NK-92 (cell line): ENCODE data around the gene WWOX.

Source experiments
- DNase-seq: peaks from one replicate; lab custom pipeline; 2025; ENCODE audit not compliant: unreplicated experiment; lab: John Stamatoyannopoulos, UW

WWOX gene

DNA sequence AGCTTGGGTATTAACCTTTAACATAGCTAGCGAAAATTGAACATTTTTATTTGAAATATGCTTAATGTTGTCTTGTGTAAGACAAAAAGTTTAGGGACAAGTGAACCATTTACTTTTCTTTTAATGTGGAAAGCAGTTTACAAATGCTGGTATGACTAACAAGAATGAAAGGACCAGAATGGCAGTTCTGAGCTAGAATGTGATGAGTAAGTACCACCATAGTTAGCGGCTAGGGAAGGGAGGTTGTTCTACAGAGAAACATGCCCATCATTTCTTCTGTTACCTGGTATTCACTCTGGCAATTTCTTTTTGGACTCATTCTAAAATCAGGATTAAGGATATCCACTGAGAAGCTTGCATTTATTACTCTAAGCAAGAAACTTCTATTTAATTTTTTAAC is 121.1 kb downstream of the WWOX start:
- no peak for DNase-seq

DNA sequence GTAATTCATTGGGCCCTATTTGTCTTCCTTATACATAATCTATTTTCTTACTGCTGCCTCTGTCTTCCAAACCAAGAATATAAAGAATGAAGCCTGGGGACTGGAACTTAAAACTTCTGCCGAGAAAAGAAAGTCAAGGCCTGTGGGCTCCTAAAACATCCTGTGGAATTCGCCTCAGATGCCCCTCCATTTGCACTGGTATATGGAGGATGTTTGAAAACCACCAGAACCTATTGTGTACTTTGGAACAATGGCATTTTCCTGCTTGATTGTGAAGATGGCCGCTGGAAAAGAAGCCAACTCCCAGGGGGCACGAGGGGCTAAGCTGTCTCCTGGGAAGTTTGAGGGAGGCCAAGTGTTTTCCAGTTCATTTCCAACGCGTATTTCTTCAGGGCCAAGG is 122.4 kb downstream of the WWOX start:
- DNase-seq, result no peak

- DNase-seq, result no peak
Measured at GRCh38 chr16:78224342-78224741, 124.9 kb downstream of the WWOX start.

- no peak for DNase-seq
Measured at GRCh38 chr16:78225919-78226318, 126.5 kb downstream of the WWOX start.

DNA sequence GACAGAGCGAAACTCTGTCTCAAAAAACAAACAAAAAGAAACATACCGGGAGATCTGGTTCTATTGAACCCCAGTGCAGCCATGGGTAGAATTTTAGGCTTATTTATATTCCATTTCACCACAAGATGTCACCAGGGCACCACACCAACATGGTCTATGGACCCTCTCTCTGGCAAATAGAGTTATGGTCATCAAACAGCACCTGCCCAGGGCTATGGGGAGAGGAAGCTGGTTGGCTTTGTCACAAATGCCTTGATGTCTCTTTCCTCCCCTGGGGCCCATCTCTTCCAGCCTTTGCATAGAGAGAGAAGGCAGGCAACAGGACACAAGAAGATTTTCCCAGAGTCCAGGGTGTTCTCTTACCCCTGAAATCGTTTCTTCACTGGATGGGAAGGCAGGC is 128.4 kb downstream of the WWOX start:
- DNase-seq, result no peak

DNA sequence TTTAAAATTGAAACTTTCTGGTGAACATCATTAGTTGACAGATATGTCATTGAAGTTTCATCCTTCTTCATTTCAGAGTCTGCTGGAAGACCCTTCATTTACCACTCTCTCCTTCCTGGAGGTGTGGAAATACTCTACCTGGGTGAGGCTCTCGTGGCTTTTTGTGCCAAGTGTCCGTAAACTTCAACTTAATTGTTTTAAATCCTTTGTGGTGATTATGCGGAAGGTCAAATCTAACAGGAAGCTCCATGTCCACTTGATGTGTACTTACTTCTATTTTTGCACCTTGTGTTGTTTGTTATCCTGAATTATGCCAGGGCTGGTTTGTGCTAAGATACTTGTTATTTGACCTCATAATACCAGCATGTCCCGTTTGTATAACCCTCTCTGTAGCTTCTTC is 129.2 kb downstream of the WWOX start:
- no peak for DNase-seq

DNA sequence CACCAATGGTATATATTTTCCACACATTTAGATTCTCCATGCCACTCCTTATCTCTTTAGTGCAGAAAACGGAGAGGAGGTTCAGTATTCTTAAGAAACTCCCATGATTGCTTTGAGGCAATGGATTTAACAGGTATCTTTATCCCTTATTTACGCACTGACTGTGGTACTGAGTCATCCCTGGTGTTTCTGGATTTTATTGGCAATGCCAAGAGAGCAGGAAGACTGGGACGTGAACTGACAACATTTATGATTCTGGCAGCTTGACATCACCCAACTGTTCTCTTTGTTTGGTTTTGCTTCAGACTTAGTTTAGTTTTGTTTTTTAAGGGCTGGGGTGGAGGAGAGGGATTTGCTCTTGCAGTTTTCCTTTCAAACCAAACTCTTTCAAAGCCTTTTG is 131.4 kb downstream of the WWOX start:
- no peak for DNase-seq

DNA sequence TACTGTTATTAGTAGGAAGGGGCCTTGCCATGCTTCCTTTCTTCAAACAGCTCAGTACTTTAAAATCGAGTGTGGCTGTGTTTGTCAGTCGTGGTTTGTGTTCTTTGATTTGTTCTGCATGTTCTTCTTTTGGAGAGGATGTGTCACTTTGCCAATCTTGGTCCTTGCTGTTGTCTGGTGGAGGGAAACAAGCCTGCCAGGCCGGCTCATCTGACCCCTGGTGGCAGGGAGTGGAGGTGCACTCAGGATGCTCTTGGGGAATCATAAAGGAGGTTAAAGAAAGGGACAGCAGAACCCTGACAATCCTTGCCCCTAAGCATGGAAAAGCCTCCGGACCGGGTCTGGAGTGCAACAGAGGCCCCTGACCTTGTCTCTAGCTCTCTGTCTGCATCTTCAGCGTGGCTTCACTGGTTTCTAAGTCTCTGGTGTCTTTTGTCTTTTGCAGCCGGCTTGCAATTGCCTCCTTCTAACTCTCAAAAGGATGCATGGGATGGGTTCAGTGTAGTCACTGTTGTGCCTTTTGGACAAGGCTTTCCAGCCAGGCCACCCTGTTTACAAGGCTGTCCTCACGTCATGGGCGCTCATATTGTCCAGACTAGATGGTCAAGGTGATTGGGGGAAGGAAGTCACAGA is 135.8 kb downstream of the WWOX start:
- DNase-seq, result no peak

GRCh38 chr16:78235876-78236275 is 136.4 kb downstream of the WWOX start:
- DNase-seq, result no peak

GRCh38 chr16:78237841-78238240 is 138.4 kb downstream of the WWOX start:
- no peak for DNase-seq

DNA sequence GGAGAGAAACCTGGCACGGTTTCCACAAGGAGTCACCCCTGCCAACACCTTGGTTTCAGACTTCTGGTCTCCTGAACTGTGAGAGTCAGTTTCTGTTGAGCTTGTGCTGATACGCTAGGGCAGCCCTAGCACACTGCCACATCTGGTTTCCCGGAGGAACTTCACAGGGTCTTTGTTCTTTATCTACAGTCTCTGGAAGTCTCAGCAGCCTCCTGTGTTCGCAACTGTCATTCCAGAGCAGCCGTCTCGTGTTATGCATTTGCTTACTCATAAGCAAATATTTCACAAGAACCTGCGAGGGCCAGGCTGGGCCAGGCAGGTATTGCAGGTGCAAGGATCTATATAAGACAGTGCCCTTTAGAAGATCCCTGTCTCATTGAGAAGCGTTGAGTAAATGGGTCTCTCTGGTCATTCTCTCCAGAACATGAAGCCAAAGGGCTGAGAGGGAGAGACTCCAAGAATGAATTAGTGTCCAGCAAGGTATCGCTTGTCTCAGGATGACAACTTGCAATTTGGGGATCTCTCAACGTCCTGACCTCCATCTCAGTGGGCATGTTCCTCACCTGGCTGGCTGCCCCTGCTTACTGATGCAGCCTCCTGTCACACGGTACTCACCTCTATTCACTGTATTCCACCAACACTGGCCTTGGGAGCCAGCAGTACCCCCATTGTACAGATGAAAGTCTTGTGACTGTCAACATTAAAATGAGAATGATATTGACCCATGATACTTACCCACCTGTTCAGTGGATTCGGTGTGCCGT is 141.2 kb downstream of the WWOX start:
- DNase-seq, result no peak

DNA sequence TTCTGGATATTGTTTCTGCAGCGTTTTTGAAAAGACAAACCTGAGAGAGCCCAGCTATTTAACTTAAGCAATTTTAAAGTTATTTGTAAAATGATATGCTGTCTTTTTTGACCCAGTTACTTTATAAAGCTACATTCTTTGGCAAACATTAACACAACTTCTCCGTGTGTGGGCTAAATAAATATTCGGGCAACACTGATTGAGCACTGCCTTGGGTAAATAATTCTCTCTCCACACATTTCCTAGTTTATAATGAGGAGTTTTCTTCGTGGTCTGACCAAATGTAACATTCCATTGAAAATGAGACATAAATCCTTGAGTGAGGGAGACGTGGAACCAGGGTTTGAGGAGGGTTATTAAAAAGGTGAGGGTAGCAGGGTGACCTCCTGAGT is 142.8 kb downstream of the WWOX start:
- no peak for DNase-seq

DNA sequence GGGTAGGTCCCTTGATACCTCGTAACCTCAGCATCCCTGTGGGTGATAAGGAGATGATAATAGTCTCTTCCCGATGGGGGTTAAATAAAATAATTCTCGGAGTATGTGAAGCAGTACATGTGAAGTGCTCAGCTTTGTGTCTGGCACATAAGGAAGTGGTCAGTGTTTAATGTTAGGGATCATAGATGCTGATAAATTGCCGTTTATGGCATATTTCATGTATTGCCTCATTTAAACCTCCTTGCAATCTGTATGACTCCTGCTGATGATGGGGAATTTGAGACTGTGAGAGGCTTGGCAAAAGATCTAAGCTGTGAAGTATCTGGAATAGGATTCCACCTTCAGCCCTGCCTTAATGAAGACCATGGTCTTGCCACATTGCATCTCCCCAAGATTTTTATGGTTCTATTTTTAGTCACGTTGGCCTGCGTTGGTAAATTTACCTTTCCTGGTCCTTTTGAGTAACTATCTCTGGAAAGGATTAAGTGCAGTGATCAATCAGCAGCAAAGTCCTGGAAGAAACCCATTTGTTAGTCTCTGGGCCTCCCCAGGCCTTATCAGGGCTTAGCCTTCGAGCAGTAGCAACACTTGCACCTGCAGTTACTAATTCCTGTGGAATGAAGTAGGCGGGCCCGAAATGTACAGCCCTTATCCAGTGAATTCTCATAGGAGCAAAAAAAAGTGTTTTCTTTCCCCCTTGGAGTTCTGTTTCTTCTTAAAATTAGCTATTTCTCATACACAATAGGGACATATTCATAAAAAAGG is 144.9 kb downstream of the WWOX start:
- DNase-seq, result no peak

- DNase-seq, result no peak
Measured at GRCh38 chr16:78246559-78246958, 147.1 kb downstream of the WWOX start.

DNA sequence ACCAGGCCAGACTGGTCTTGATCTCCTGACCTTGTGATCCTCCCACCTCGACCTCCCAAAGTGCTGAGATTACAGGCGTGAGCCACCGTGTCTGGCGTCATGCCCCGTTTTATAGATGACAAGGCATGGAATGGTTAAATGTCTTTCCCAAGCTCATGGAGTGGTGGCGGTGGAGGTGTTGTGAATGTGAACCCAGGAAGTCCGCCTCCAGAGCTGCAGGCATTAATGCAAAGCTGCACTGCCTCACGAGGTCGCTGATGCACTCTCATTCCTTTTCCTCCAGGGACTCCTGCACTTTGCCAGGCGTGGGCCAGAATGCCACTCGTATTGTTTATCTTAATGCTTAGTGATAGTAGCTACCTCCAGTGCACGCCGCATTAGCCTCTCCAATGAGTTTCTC is 149.6 kb downstream of the WWOX start:
- no peak for DNase-seq

- DNase-seq, result no peak
Measured at GRCh38 chr16:78249832-78250231, 150.4 kb downstream of the WWOX start.

DNA sequence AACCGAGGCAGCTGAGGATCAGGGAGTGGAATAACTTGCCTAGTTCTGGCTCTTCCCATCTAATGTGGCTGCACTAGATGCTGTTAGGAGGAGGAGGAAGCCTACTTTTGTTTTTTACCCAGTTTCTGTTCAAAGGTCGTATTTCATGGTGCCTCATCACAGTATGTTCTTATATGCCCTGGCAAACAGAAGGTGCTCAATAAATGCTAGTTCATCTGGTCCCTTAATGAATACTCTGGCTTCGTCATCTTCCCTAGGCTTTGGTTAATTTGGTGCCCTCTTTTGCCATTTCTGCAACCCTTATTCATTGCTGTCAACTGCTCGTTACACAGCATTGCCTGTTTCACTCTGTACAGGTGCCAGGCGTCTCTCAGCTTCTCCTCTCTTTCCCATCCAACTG is 151.7 kb downstream of the WWOX start:
- DNase-seq, result no peak

GRCh38 chr16:78252757-78253156 is 153.3 kb downstream of the WWOX start:
- DNase-seq, result no peak

DNA sequence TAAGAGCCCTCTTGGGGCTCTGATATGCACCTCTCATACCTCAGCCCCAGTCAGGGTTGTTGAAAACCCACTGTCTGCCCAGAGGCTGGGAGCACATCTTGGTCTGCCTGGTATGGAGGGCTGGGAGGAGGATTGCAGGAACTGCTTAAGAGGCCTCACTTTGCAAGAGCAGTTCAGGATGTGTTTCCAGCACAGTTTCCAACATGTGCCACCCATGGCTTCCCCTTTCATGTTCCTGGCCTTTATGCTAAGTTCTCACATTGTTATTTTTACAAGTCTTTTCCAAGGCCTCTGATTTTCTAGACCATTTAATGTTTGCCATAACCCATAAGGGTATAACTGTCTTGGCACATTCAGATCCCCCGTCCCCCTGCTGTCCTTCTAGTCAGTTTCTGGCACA is 155.4 kb downstream of the WWOX start:
- no peak for DNase-seq

- no peak for DNase-seq
Measured at GRCh38 chr16:78256686-78257375, 157.4 kb downstream of the WWOX start.

GRCh38 chr16:78257376-78257728 is 157.9 kb downstream of the WWOX start:
- DNase-seq, result no peak
